ENCODE results near the gene PRRT4. TPM values are rescaled to one million over a fixed set of nuclear protein-coding genes. Genes with fewer than 3 reads are reported as not detected.
A peak's percentile ranks its signal among the peaks of the same experiment; 100 is the strongest.

PRRT4 gene
- total RNA-seq, 1 experiment from 2014 or later = not detected

DNA sequence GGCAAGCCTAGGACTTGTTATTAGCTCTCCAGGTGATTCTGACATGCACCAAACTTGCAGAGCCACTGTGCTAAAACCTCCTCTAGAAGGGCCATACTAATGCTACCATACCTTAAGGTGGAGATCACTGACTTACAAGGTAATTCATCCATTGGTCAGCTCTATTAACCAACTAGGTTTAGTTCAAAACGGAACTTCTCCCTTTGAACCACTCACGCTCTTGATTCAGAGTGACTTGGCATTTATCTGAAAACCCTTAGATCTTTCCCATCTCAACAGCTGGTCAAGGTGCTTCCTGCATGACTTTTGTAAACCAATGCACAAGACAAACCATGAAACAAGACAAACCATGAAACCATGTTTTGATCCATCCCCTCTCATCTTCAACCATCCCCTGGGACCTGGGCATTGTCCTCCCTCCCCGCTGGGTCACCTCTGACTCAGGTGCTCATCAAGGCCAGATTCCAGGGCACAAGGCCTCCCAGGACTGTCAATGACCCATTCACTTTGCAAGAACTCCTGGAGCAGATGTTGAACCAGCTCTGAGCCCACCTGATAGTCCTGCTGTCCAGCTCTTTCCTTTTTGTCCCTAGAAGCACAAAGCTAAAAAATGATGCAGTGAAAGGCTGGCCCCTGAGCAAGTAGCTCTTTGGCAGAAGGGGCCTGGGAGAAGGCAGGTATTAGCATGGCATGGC is 29.5 kb upstream of the PRRT4 start:
- no TSS peak for BruUV-seq (replicated peaks)
- intact Hi-C loops (cut with micrococcal nuclease; ENCODE audit: unreplicated experiment) = no loop called here
- H3K27ac Mint-ChIP-seq (ENCODE audit: unreplicated experiment) = peak overlapping the region; percentile 40
- DNase-seq = no peak
- H3K36me3 Mint-ChIP-seq (ENCODE audit: insufficient read depth, unreplicated experiment) = peaks cover 6% of the 10 kb centered on the region
- TF ChIP-seq, protein P1, sequence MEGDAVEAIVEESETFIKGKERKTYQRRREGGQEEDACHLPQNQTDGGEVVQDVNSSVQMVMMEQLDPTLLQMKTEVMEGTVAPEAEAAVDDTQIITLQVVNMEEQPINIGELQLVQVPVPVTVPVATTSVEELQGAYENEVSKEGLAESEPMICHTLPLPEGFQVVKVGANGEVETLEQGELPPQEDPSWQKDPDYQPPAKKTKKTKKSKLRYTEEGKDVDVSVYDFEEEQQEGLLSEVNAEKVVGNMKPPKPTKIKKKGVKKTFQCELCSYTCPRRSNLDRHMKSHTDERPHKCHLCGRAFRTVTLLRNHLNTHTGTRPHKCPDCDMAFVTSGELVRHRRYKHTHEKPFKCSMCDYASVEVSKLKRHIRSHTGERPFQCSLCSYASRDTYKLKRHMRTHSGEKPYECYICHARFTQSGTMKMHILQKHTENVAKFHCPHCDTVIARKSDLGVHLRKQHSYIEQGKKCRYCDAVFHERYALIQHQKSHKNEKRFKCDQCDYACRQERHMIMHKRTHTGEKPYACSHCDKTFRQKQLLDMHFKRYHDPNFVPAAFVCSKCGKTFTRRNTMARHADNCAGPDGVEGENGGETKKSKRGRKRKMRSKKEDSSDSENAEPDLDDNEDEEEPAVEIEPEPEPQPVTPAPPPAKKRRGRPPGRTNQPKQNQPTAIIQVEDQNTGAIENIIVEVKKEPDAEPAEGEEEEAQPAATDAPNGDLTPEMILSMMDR (IDR thresholded peaks at IDR 0.05; ENCODE audit: unreplicated experiment) = no peak
- no peaks in the 10 kb centered on the region for H3K9me3 Mint-ChIP-seq (ENCODE audit: low read depth, unreplicated experiment)
- no peaks in the 10 kb centered on the region for H3K4me1 Mint-ChIP-seq (ENCODE audit: low read depth, unreplicated experiment)
- H3K27me3 Mint-ChIP-seq (ENCODE audit: unreplicated experiment) = peaks cover 15% of the 10 kb centered on the region
- H3K4me3 Mint-ChIP-seq (ENCODE audit: low read depth, unreplicated experiment) = no peak overlapping the region
- CTCF ChIA-PET = interaction anchor here (1.1 kb wide), 1 partner anchor 44 kb away, joined by 6 read pairs; no protein-coding TSS in a partner anchor

DNA sequence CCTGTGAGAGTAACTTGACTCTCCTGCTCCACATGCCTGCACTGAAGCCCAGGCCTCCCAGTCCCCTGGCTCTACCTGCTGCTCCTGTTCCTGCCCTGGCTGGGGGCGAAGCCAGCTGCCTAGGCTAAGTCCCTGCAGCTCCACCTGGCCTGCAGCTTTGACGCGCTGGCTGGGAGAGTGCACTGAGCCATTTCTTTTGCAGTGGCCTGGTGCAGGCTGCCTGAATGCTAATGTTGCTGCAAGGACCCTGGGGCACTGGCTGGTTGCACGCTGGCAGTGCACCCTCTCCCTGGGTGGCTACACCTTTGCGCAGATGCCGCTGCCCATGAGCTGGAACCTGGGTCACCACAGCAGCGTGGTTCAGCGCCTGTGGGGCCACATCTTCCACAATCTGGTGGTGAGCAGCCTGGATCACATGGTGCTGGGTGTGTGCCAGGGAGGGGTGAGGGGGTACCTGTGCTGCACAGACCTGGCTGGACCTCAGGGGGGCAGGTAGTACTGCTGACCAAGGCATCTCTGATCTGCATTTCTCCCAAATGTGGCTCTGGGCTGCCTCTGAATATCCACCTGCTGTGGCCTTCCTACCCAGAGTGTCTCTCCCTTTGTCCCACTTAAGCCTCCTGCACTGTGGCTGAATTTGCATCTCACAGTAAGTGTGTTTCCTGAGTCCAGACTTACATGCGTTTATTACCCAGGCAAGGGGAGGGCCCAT is 28.3 kb upstream of the PRRT4 start:
- DNase-seq = no peak
- CTCF ChIA-PET = interaction anchor here (0.6 to 1.7 kb wide), 2 partner anchors 29 to 42 kb away, joined by 3 to 7 read pairs; no protein-coding TSS in a partner anchor
- Mint-ChIP-seq H3K36me3 (ENCODE audit: insufficient read depth, unreplicated experiment) (peaks cover 6% of the 10 kb centered on the region), H3K27ac (ENCODE audit: unreplicated experiment) (no peak overlapping the region), H3K4me1 (ENCODE audit: low read depth, unreplicated experiment) (no peaks in the 10 kb centered on the region), H3K9me3 (ENCODE audit: low read depth, unreplicated experiment) (no peaks in the 10 kb centered on the region), H3K4me3 (ENCODE audit: low read depth, unreplicated experiment) (no peak overlapping the region), H3K27me3 (ENCODE audit: unreplicated experiment) (peaks cover 27% of the 10 kb centered on the region)
- TF ChIP-seq, protein P1 (IDR thresholded peaks at IDR 0.05; ENCODE audit: unreplicated experiment) = no peak
- BruUV-seq (replicated peaks) = no TSS peak
- intact Hi-C loops (cut with micrococcal nuclease; ENCODE audit: unreplicated experiment) = no loop called here

DNA sequence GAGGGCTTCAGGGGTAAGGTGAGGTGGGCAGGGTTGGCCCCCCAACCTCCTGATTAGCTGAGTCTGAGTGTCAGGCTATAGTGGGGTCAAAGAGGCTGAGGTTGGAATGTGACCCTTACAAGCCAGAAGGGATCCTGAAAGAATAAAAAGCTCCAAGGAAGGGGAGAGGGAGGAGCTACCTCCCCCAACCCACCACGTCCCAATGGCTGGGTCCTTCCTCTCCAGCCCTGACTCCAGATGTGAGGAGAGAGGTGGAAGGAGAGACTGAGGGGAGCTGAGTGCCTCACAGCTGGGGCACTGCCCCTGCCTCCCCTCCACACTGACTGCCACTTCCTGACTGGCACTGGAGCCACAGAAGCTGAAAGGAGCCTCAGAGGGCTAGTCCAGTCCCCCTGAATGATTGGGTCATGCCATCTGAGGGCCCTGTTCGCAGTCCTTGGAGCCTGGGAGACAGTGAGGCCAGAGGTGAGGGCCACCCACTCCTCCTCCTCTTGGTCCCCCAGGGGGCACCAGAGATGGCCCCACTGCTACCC is 27.7 kb upstream of the PRRT4 start:
- TF ChIP-seq, protein P1 (IDR thresholded peaks at IDR 0.05; ENCODE audit: unreplicated experiment) = no peak
- H3K4me3 Mint-ChIP-seq (ENCODE audit: low read depth, unreplicated experiment) = no peak overlapping the region
- no peak for DNase-seq
- no peaks in the 10 kb centered on the region for H3K9me3 Mint-ChIP-seq (ENCODE audit: low read depth, unreplicated experiment)
- CTCF ChIA-PET = interaction anchor here (0.6 to 2.3 kb wide), 3 partner anchors 28 to 45 kb away, joined by 3 to 11 read pairs (median 7); partner anchors contain the start of gene RBM28
- H3K36me3 Mint-ChIP-seq (ENCODE audit: insufficient read depth, unreplicated experiment) = peaks cover 1% of the 10 kb centered on the region
- H3K27ac Mint-ChIP-seq (ENCODE audit: unreplicated experiment) = no peak overlapping the region
- no TSS peak for BruUV-seq (replicated peaks)
- no peaks in the 10 kb centered on the region for H3K4me1 Mint-ChIP-seq (ENCODE audit: low read depth, unreplicated experiment)
- H3K27me3 Mint-ChIP-seq (ENCODE audit: unreplicated experiment) = peaks cover 28% of the 10 kb centered on the region
- intact Hi-C loops (cut with micrococcal nuclease; ENCODE audit: unreplicated experiment) = no loop called here

DNA sequence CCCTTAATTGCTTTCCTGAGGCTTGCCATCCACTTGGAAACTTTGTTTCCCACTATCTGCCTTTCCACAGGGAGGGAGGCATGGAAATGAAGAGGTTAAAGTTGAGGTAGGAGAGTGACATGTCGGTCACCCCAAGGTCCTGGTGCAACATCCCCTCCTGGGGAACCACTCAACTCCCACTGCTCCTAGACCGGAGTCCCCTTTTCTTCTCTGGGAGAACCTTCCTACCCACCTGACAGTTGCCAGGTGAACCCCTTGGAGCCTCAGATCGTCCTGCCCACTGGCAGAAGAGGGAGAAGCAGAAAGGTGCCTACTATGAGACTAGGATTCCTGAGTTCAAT is 26.6 kb upstream of the PRRT4 start:
- Mint-ChIP-seq H3K27me3 (ENCODE audit: unreplicated experiment) (peaks cover 28% of the 10 kb centered on the region), H3K36me3 (ENCODE audit: insufficient read depth, unreplicated experiment) (no peaks in the 10 kb centered on the region), H3K9me3 (ENCODE audit: low read depth, unreplicated experiment) (no peaks in the 10 kb centered on the region), H3K4me3 (ENCODE audit: low read depth, unreplicated experiment) (no peak overlapping the region), H3K27ac (ENCODE audit: unreplicated experiment) (no peak overlapping the region), H3K4me1 (ENCODE audit: low read depth, unreplicated experiment) (no peaks in the 10 kb centered on the region)
- intact Hi-C loops (cut with micrococcal nuclease; ENCODE audit: unreplicated experiment) = no loop called here
- BruUV-seq (replicated peaks) = no TSS peak
- TF ChIP-seq, protein P1 (IDR thresholded peaks at IDR 0.05; ENCODE audit: unreplicated experiment) = no peak
- DNase-seq = no peak
- CTCF ChIA-PET = interaction anchor here (0.6 to 2.7 kb wide), 5 partner anchors 10 to 47 kb away, joined by 3 to 60 read pairs (median 4); partner anchors contain the start of gene RBM28

All from Calu3 (cell line).